ENCODE measurements around the gene UTS2B. TPM values are rescaled to one million over a fixed set of nuclear protein-coding genes. Genes with fewer than 3 reads are reported as not detected.
A peak's percentile ranks its signal among the peaks of the same experiment; 100 is the strongest.

Gene UTS2B
- total and polyA plus RNA-seq, 2 of the 13 experiments (the other 11 are each of a cell fraction or from before 2014, with no cell fraction given): 0.03 to 0.46 TPM

GRCh38 chr3:191345334-191345733 lies 15.0 kb upstream of the UTS2B start:
- no peak overlapping the region for H3K27ac ChIP-seq (ENCODE audit: extremely low read length, insufficient read depth, low read length)
- H3K27me3 ChIP-seq (ENCODE audit: control insufficient read depth in 1 of 2, insufficient read depth in 2 of 2, low read length in 2 of 2): no peaks in the 10 kb centered on the region
- TF ChIP-seq ARNTL (CRISPR knock-in tag; IDR thresholded peaks at IDR 0.05) (no peak), MAFK (conservative IDR thresholded peaks at IDR 0.05 in 1 of 2, IDR thresholded peaks at IDR 0.05 in 1 of 2; ENCODE audit: low read length in 2 of 2) (peak in 1 of 2 experiments; percentile 39; a peak in 1 of 4 replicates)
- ATAC-seq (no peak), FAIRE-seq (no peak), DNase-seq (ENCODE audit: low spot score) (no peak)
- BruUV-seq (replicated peaks): no TSS peak
- no peak overlapping the region for H3K4me2 ChIP-seq (ENCODE audit: low read depth, low read length)
- in situ Hi-C loops (cut with HindIII; ENCODE audit: extremely low pct_ligation_motif_present, low pct_unique_long_range_greater_than_20kb): no loop called here
- H3K79me2 ChIP-seq (ENCODE audit: insufficient read depth, low read length): peaks cover 100% of the 10 kb centered on the region
- WGBS (ENCODE audit: low lambda C conversion rate): 96% methylated on average over 5 of the region's 5 CpGs
- H2AFZ ChIP-seq (ENCODE audit: low read length): no peak overlapping the region
- H4K20me1 ChIP-seq (ENCODE audit: insufficient read depth, low read length): peaks cover 33% of the 10 kb centered on the region
- H3K4me1 ChIP-seq (ENCODE audit: insufficient read depth, low read length): peaks cover 53% of the 10 kb centered on the region
- H3K9ac ChIP-seq (ENCODE audit: insufficient read depth, low read depth, low read length): no peak overlapping the region
- CTCF ChIA-PET (ENCODE audit: low intra/inter-chr PET ratio, low total read pairs): no interaction called here
- H3K4me3 ChIP-seq (replicated peaks in 1 of 3; ENCODE audit: insufficient read depth in 1 of 3, low read depth in 2 of 3, low read length in 3 of 3): no peak overlapping the region
- H3K36me3 ChIP-seq (replicated peaks in 1 of 2; ENCODE audit: control insufficient read depth in 1 of 2, insufficient read depth in 2 of 2, low read length in 2 of 2): no peaks in the 10 kb centered on the region; a peak in 1 of 5 replicates
- intact Hi-C loops (cut with micrococcal nuclease; ENCODE audit: unreplicated experiment): no loop called here
- no peaks in the 10 kb centered on the region for H3K9me3 ChIP-seq (ENCODE audit: low read length)
- POLR2A ChIA-PET: no interaction called here

GRCh38 chr3:191343913-191344312 lies 13.6 kb upstream of the UTS2B start:
- Histone ChIP-seq H3K36me3 (replicated peaks in 1 of 2; ENCODE audit: control insufficient read depth in 1 of 2, insufficient read depth in 2 of 2, low read length in 2 of 2) (no peaks in the 10 kb centered on the region; a peak in 1 of 5 replicates), H4K20me1 (ENCODE audit: insufficient read depth, low read length) (peaks cover 44% of the 10 kb centered on the region), H2AFZ (ENCODE audit: low read length) (no peak overlapping the region), H3K79me2 (ENCODE audit: insufficient read depth, low read length) (peaks cover 100% of the 10 kb centered on the region), H3K9ac (ENCODE audit: insufficient read depth, low read depth, low read length) (no peak overlapping the region), H3K27ac (ENCODE audit: extremely low read length, insufficient read depth, low read length) (no peak overlapping the region), H3K4me1 (ENCODE audit: insufficient read depth, low read length) (peaks cover 61% of the 10 kb centered on the region), H3K27me3 (ENCODE audit: control insufficient read depth in 1 of 2, insufficient read depth in 2 of 2, low read length in 2 of 2) (no peaks in the 10 kb centered on the region), H3K4me3 (replicated peaks in 1 of 3; ENCODE audit: insufficient read depth in 1 of 3, low read depth in 2 of 3, low read length in 3 of 3) (no peak overlapping the region), H3K4me2 (ENCODE audit: low read depth, low read length) (no peak overlapping the region), H3K9me3 (ENCODE audit: low read length) (no peaks in the 10 kb centered on the region)
- in situ Hi-C loops (cut with HindIII; ENCODE audit: extremely low pct_ligation_motif_present, low pct_unique_long_range_greater_than_20kb): no loop called here
- WGBS (ENCODE audit: low lambda C conversion rate): 95% methylated on average over 5 of the region's 5 CpGs
- POLR2A ChIA-PET: no interaction called here
- CTCF ChIA-PET (ENCODE audit: low intra/inter-chr PET ratio, low total read pairs): no interaction called here
- BruUV-seq (replicated peaks): no TSS peak
- FAIRE-seq (no peak), ATAC-seq (no peak), DNase-seq (ENCODE audit: low spot score) (no peak)
- intact Hi-C loops (cut with micrococcal nuclease; ENCODE audit: unreplicated experiment): no loop called here
- TF ChIP-seq KLF6 (CRISPR knock-in tag; IDR thresholded peaks at IDR 0.05) (no peak), TBX3 (IDR thresholded peaks at IDR 0.05; ENCODE audit: borderline replicate concordance) (no peak), NR2F1 (CRISPR knock-in tag; IDR thresholded peaks at IDR 0.05) (no peak), TRIM22 (IDR thresholded peaks at IDR 0.05) (no peak), TSC22D2 (CRISPR knock-in tag; IDR thresholded peaks at IDR 0.05; ENCODE audit: borderline replicate concordance) (no peak), IRF1 (CRISPR knock-in tag; IDR thresholded peaks at IDR 0.05; ENCODE audit: low read depth) (no peak), NCOA2 (CRISPR knock-in tag; IDR thresholded peaks at IDR 0.05) (no peak), ZNF556 (CRISPR knock-in tag; IDR thresholded peaks at IDR 0.05; ENCODE audit: borderline replicate concordance) (no peak), RBFOX2 (IDR thresholded peaks at IDR 0.05; ENCODE audit: low read depth, low read length) (no peak), KAT7 (CRISPR knock-in tag; IDR thresholded peaks at IDR 0.05; ENCODE audit: borderline replicate concordance) (no peak), ZNF710 (CRISPR knock-in tag; IDR thresholded peaks at IDR 0.05; ENCODE audit: borderline replicate concordance) (no peak), TFDP1 (CRISPR knock-in tag; IDR thresholded peaks at IDR 0.05; ENCODE audit: borderline replicate concordance) (no peak)
